GM12878 (cell line): ENCODE data around the gene E2F2. TPM values are rescaled to one million over a fixed set of nuclear protein-coding genes. Genes with fewer than 3 reads are reported as not detected.

Source experiments
- ATAC-seq: fragments of 200-7000 bp; cut with Tn5 transposase; 3 replicates; pipeline ENCODE4 v1.9.1; 2020; ENCODE audit warnings: mild to moderate bottlenecking, moderate library complexity
- BruUV-seq: library from RNA; stranded (reverse); fragments of 400-500 nt; replicated peaks from 2 replicates; lab custom pipeline; 2021; lab: Mats Ljungman, UMichigan
- CTCF ChIA-PET: fragments of 300-600 bp; sonication (Branson Sonifier 250); formaldehyde crosslinking; extraction: SDS; loops from one replicate; lab custom pipeline; 2021; ENCODE audit warnings: inconsistent platforms; lab: Yijun Ruan, JAX
- POLR2A ChIA-PET: fragments of 350-600 bp; formaldehyde crosslinking; extraction: SDS; loops from one replicate; lab custom pipeline; 2021; ENCODE audit warnings: inconsistent platforms; lab: Charles Lee
- RAD21 ChIA-PET: fragments of 300-600 bp; sonication (Branson Sonifier 250); formaldehyde crosslinking; loops from one replicate; lab custom pipeline; 2023; ENCODE audit warnings: antibody characterized with exemption; ENCODE audit not compliant: unreplicated experiment; lab: Charles Lee
- SMC1A ChIA-PET: fragments of 300-600 bp; sonication (Branson Sonifier 250); formaldehyde crosslinking; loops from one replicate; lab custom pipeline; 2023; ENCODE audit not compliant: unreplicated experiment, uncharacterized antibody; lab: Charles Lee
- DNase-seq: peaks from one replicate; pipeline ENCODE4 v3.0.0-alpha.2; 2011; ENCODE audit warnings: low read depth, low spot score
- FAIRE-seq: peaks from 3 replicates; lab custom pipeline; 2011; peaks lifted over from hg19 to GRCh38; lab: Jason Lieb, UNC
- H2AFZ ChIP-seq: 2 replicates; pipeline ENCODE4 v1.6.0; 2011; ENCODE audit warnings: low read depth, low read length, control low read depth; ENCODE audit not compliant: control insufficient read depth
- H3K27ac ChIP-seq: 2 replicates; pipeline ENCODE4 v1.5.1; 2011; ENCODE audit warnings: control low read depth; ENCODE audit not compliant: control insufficient read depth, insufficient read depth
- H3K27me3 ChIP-seq, 2 experiments: replicated peaks in 1 of 2; 2 replicates each; pipeline versions ENCODE4 v1.6.0 to v1.6.1; 2011; ENCODE audit warnings: low read length in 1 of 2; ENCODE audit not compliant: control insufficient read depth in 2 of 2, insufficient read depth in 2 of 2
- H3K36me3 ChIP-seq, 2 experiments: 2 replicates each; pipeline ENCODE4 v1.5.1; 2011; ENCODE audit warnings: low read length in 1 of 2; ENCODE audit not compliant: control insufficient read depth in 2 of 2, insufficient read depth in 2 of 2
- H3K4me1 ChIP-seq: 2 replicates; pipeline ENCODE4 v1.6.1; 2011; ENCODE audit warnings: mild to moderate bottlenecking, low read length, moderate library complexity, mixed read lengths; ENCODE audit not compliant: control insufficient read depth, insufficient read depth
- H3K4me2 ChIP-seq: 2 replicates; pipeline ENCODE4 v1.6.0; 2011; ENCODE audit warnings: control low read depth; ENCODE audit not compliant: control insufficient read depth, insufficient read depth
- H3K4me3 ChIP-seq: fragments of 200-600 bp; sonication (generic); 2 replicates; pipeline ENCODE4 v1.5.1; 2016
- H3K79me2 ChIP-seq: 2 replicates; pipeline ENCODE4 v1.6.0; 2011; ENCODE audit warnings: low read length; ENCODE audit not compliant: control insufficient read depth, insufficient read depth
- H3K9ac ChIP-seq: 2 replicates; pipeline ENCODE4 v1.8.0; 2011; ENCODE audit warnings: low read length, control low read depth, mixed read lengths; ENCODE audit not compliant: control insufficient read depth, insufficient read depth
- H3K9me3 ChIP-seq: replicated peaks from 3 replicates; pipeline ENCODE4 v1.5.1; 2011; ENCODE audit warnings: mild to moderate bottlenecking, low read length; ENCODE audit not compliant: control insufficient read depth, insufficient read depth
- H4K20me1 ChIP-seq: 2 replicates; pipeline ENCODE4 v1.6.0; 2011; ENCODE audit not compliant: control insufficient read depth, insufficient read depth
- ATF2 ChIP-seq: IDR thresholded peaks from 2 replicates; pipeline ENCODE4 v1.6.1; 2012; ENCODE audit warnings: low read length, inconsistent platforms
- ATF3 ChIP-seq: IDR thresholded peaks from 2 replicates; pipeline ENCODE4 v1.6.1; 2011; ENCODE audit warnings: low read depth, mild to moderate bottlenecking, low read length, moderate library complexity, borderline replicate concordance; ENCODE audit errors: extremely low read depth
- CBX3 ChIP-seq: fragments of 200-600 bp; sonication (generic); IDR thresholded peaks from 2 replicates; pipeline ENCODE4 v1.6.1; 2016; ENCODE audit warnings: low read depth, borderline replicate concordance
- CHD2 ChIP-seq: IDR thresholded peaks from 2 replicates; pipeline ENCODE4 v1.6.1; 2011; ENCODE audit warnings: low read depth, low read length, improper control_type of control experiment, borderline replicate concordance
- CTCF ChIP-seq, 3 experiments: IDR thresholded peaks in 2 of 3; conservative IDR thresholded peaks in 1 of 3; 2 replicates each; pipeline ENCODE4 v1.5.1; 2011; ENCODE audit warnings: low read depth in 3 of 3, low read length in 3 of 3, mild to moderate bottlenecking in 3 of 3, control low read depth in 2 of 3, moderate library complexity in 2 of 3, inconsistent platforms in 1 of 3, mixed read lengths in 1 of 3; ENCODE audit not compliant: control insufficient read depth in 2 of 3, insufficient read depth in 1 of 3; ENCODE audit errors: extremely low read depth in 1 of 3
- MAX ChIP-seq: IDR thresholded peaks from 2 replicates; pipeline ENCODE4 v1.6.1; 2012; ENCODE audit warnings: low read depth, low read length, improper control_type of control experiment
- MXI1 ChIP-seq: fragments of 150-350 bp; IDR thresholded peaks from 2 replicates; pipeline ENCODE4 v1.6.1; 2011; ENCODE audit warnings: low read depth, mild to moderate bottlenecking, inconsistent platforms, low read length, improper control_type of control experiment
- POLR2A ChIP-seq: IDR thresholded peaks from 2 replicates; pipeline ENCODE4 v1.6.1; 2011; ENCODE audit warnings: low read depth, mild to moderate bottlenecking, low read length
- POLR2AphosphoS2 ChIP-seq: IDR thresholded peaks from 2 replicates; pipeline ENCODE4 v1.6.1; 2011; ENCODE audit warnings: low read depth, mild to moderate bottlenecking, low read length, improper control_type of control experiment, moderate library complexity
- RAD21 ChIP-seq: IDR thresholded peaks from 2 replicates; pipeline ENCODE4 v1.6.1; 2011; ENCODE audit warnings: mild to moderate bottlenecking, low read depth, low read length, moderate library complexity; ENCODE audit not compliant: insufficient read depth
- SMC3 ChIP-seq: IDR thresholded peaks from 2 replicates; pipeline ENCODE4 v1.6.1; 2011; ENCODE audit warnings: low read length, improper control_type of control experiment, borderline replicate concordance
- TARDBP ChIP-seq: IDR thresholded peaks from 2 replicates; pipeline ENCODE4 v1.6.1; 2016; ENCODE audit warnings: borderline replicate concordance
- ZBED1 ChIP-seq: IDR thresholded peaks from 2 replicates; pipeline ENCODE4 v1.6.1; 2016; ENCODE audit warnings: borderline replicate concordance
- ZZZ3 ChIP-seq: IDR thresholded peaks from 2 replicates; pipeline ENCODE4 v1.6.1; 2011; ENCODE audit warnings: low read depth; ENCODE audit not compliant: control insufficient read depth, insufficient read length
- WGBS: methylation state at CpG from one replicate; pipeline ENCODE4 v1.1.6; 2016; ENCODE audit warnings: low lambda C conversion rate; ENCODE audit not compliant: insufficient replicate concordance, insufficient coverage; ENCODE audit errors: missing lambda C conversion rate; 5-methylcytosine and 5-hydroxymethylcytosine counted together
- in situ Hi-C: fragments of 300-500 bp; cut with MboI; formaldehyde crosslinking; loops from 9 replicates; pipeline ENCODE4 v1.14.3; 2018; ENCODE audit warnings: mixed read lengths
- intact Hi-C: fragments of 100-400 bp; cut with micrococcal nuclease; formaldehyde crosslinking; loops from one replicate; pipeline ENCODE4 v1.14.2; 2022; ENCODE audit not compliant: unreplicated experiment
- polyA plus RNA-seq, 11 experiments: library from polyadenylated mRNA; depleted of rRNA in 4 of 11; unstranded in 6 of 11; stranded (reverse) in 5 of 11; fragments of >200 nt; fragmentation: Nextera tagmentation in 4 of 11; fragmentation: Illumina TruSeq in 1 of 11; extraction: Ambion mirVana in 4 of 11; extraction: Trizol in 1 of 11; gene quantifications; 1 replicate in 1 of 11; 2 replicates in 10 of 11; pipeline versions ENCODE4 v1.2.1 to v1.2.3, GENCODE V29; 2011 to 2016; ENCODE audit warnings: inconsistent platforms in 2 of 11, missing spikeins in 2 of 11, low read depth in 1 of 11
- total RNA-seq, 4 experiments: library from RNA; depleted of rRNA in 3 of 4; stranded (reverse); fragments of >200 nt in 3 of 4; fragmentation: Illumina TruSeq in 1 of 4; extraction: Trizol in 1 of 4; gene quantifications; 2 replicates each; pipeline versions ENCODE4 v1.2.1 to v1.2.3, GENCODE V29; 2013 to 2021

Gene E2F2
- total and polyA plus RNA-seq, 10 of the 15 experiments (the other 5 are each of a cell fraction or from before 2014, with no cell fraction given): 3.8 to 27.2 (median 14.6) TPM

- TF ChIP-seq ZZZ3: no peak
- TF ChIP-seq CBX3: no peak
- TF ChIP-seq POLR2AphosphoS2: no peak
- TF ChIP-seq MAX: no peak
- TF ChIP-seq, all 136 proteins: peak for 0
Observed at GRCh38 chr1:23502951-23503350, 28.1 kb downstream of the E2F2 start (continued).

GRCh38 chr1:23500466-23500865 lies 30.6 kb downstream of the E2F2 start:
- Histone ChIP-seq H3K27ac (no peak overlapping the region), H3K27me3 (no peaks in the 10 kb centered on the region), H3K36me3 (peaks cover 0 to 1% of the 10 kb centered on the region in 2 experiments; a peak in 2 of 4 replicates), H3K79me2 (no peaks in the 10 kb centered on the region), H3K4me2 (no peak overlapping the region), H4K20me1 (no peaks in the 10 kb centered on the region), H3K9ac (no peak overlapping the region), H3K4me3 (no peak overlapping the region), H3K9me3 (no peaks in the 10 kb centered on the region), H3K4me1 (no peaks in the 10 kb centered on the region), H2AFZ (no peak overlapping the region)
- intact Hi-C loops: no loop called here
- FAIRE-seq: no peak
- no TSS peak for BruUV-seq
- DNase-seq: no peak
- whole genome bisulfite sequencing: 43% methylated on average over 2 of the region's 2 CpGs
- SMC1A ChIA-PET: interaction anchor here (1.1 to 10.7 kb wide), 3 partner anchors 25 to 276 kb away, joined by 4 to 258 read pairs (median 201); partner anchors contain the start of gene E2F2
- CTCF ChIA-PET: interaction anchor here (2.2 to 11.8 kb wide), 2 partner anchors 33 to 137 kb away, joined by 12 to 784 read pairs; partner anchors contain the start of gene E2F2
- POLR2A ChIA-PET: no interaction called here
- ATAC-seq: no peak
- TF ChIP-seq CTCF (IDR thresholded peaks at IDR 0.05 in 2 of 3, conservative IDR thresholded peaks at IDR 0.05 in 1 of 3; ENCODE audit: control insufficient read depth in 2 of 3, extremely low read depth in 1 of 3, insufficient read depth in 1 of 3, low read depth in 3 of 3, low read length in 3 of 3) (no peak), RAD21 (no peak), TARDBP (no peak), POLR2A (no peak), SMC3 (no peak), MXI1 (no peak), ATF2 (no peak), ATF3 (no peak), ZBED1 (no peak), CHD2 (no peak)
- in situ Hi-C loops: no loop called here
- RAD21 ChIA-PET: interaction anchor here (1.9 to 10.8 kb wide), 3 partner anchors 27 to 137 kb away, joined by 10 to 272 read pairs (median 153); partner anchors contain the start of gene E2F2
